Neural progenitor cell (in vitro differentiated cells): ENCODE measurements around the gene HMGN3. TPM values are rescaled to one million over a fixed set of nuclear protein-coding genes. Genes with fewer than 3 reads are reported as not detected.

ENCODE experiments used
- DNase-seq: peaks from one replicate; pipeline ENCODE4 v3.0.0-alpha.2; 2016; ENCODE audit warnings: low spot score
- H2AFZ ChIP-seq: fragments of 200-600 bp; sonication (generic); replicated peaks from 2 replicates; pipeline ENCODE4 v1.6.1; 2016; ENCODE audit warnings: antibody characterized with exemption
- H3F3A ChIP-seq: fragments of 200-600 bp; sonication (generic); 2 replicates; pipeline ENCODE4 v1.6.1; 2016; ENCODE audit warnings: antibody characterized with exemption, low read depth
- H3K27ac ChIP-seq: fragments of 200-600 bp; sonication (generic); 2 replicates; pipeline ENCODE4 v1.5.1; 2016; ENCODE audit warnings: mild to moderate bottlenecking
- H3K27me3 ChIP-seq: fragments of 200-600 bp; sonication (generic); 2 replicates; pipeline ENCODE4 v1.6.1; 2016; ENCODE audit warnings: mild to moderate bottlenecking, moderate library complexity
- H3K36me3 ChIP-seq: fragments of 200-600 bp; sonication (generic); 2 replicates; pipeline ENCODE4 v1.5.1; 2016
- H3K4me1 ChIP-seq: fragments of 200-600 bp; sonication (generic); 2 replicates; pipeline ENCODE4 v1.6.1; 2016; ENCODE audit warnings: mixed run types
- H3K4me2 ChIP-seq: fragments of 200-600 bp; sonication (generic); 2 replicates; pipeline ENCODE4 v1.6.1; 2016
- H3K4me3 ChIP-seq: fragments of 200-600 bp; sonication (generic); 2 replicates; pipeline ENCODE4 v1.5.1; 2016
- H3K79me2 ChIP-seq: fragments of 200-600 bp; sonication (generic); 2 replicates; pipeline ENCODE4 v1.6.1; 2016; ENCODE audit warnings: low read depth
- H3K9ac ChIP-seq: fragments of 200-600 bp; sonication (generic); 2 replicates; pipeline ENCODE4 v1.6.1; 2016
- H3K9me3 ChIP-seq: fragments of 200-600 bp; sonication (generic); 2 replicates; pipeline ENCODE4 v1.5.1; 2016; ENCODE audit warnings: low read depth
- H4K20me1 ChIP-seq: fragments of 200-600 bp; sonication (generic); 2 replicates; pipeline ENCODE4 v1.6.1; 2016; ENCODE audit warnings: low read depth
- H3K27ac Mint-ChIP-seq: 3 replicates; pipeline ENCODE4 v1.8.0; 2021; ENCODE audit warnings: mixed read lengths
- H3K27me3 Mint-ChIP-seq: 2 replicates; pipeline ENCODE4 v1.8.0; 2022; ENCODE audit warnings: low read depth, mild to moderate bottlenecking, inconsistent platforms, moderate library complexity, mixed read lengths; ENCODE audit not compliant: insufficient read depth
- H3K36me3 Mint-ChIP-seq: 3 replicates; pipeline ENCODE4 v1.8.0; 2021; ENCODE audit warnings: mixed read lengths
- H3K4me1 Mint-ChIP-seq: 3 replicates; pipeline ENCODE4 v1.8.0; 2021; ENCODE audit warnings: mixed read lengths
- H3K4me3 Mint-ChIP-seq: 3 replicates; pipeline ENCODE4 v1.8.0; 2021; ENCODE audit warnings: mild to moderate bottlenecking, moderate library complexity, mixed read lengths
- H3K9me3 Mint-ChIP-seq: 3 replicates; pipeline ENCODE4 v1.8.0; 2020; ENCODE audit warnings: mixed read lengths
- CTCF ChIP-seq: fragments of 200-600 bp; sonication (generic); IDR thresholded peaks from 2 replicates; pipeline ENCODE4 v1.5.1; 2017; ENCODE audit warnings: antibody characterized with exemption, mild to moderate bottlenecking
- EZH2 ChIP-seq: fragments of 200-600 bp; sonication (generic); IDR thresholded peaks from 2 replicates; pipeline ENCODE4 v1.6.1; 2017; ENCODE audit warnings: antibody characterized with exemption, mild to moderate bottlenecking, moderate library complexity
- EZH2phosphoT487 ChIP-seq: fragments of 200-600 bp; sonication (generic); IDR thresholded peaks from 2 replicates; pipeline ENCODE4 v1.6.1; 2017; ENCODE audit warnings: antibody characterized with exemption
- total RNA-seq: library from RNA; depleted of rRNA; stranded (reverse); fragments of >200 nt; gene quantifications from 2 replicates; pipeline ENCODE4 v1.2.3, GENCODE V29; 2015; ENCODE audit warnings: low replicate concordance

The HMGN3 gene
- total RNA-seq, 1 donor from 2014 or later, result 308 TPM

- TF ChIP-seq EZH2phosphoT487 (no peak), EZH2 (no peak), CTCF (no peak)
- Mint-ChIP-seq H3K27me3 (no peaks in the 10 kb centered on the region), H3K4me3 (no peak overlapping the region), H3K36me3 (peaks cover 48% of the 10 kb centered on the region), H3K4me1 (peaks cover 3% of the 10 kb centered on the region), H3K9me3 (peaks cover 22% of the 10 kb centered on the region), H3K27ac (no peak overlapping the region)
- Histone ChIP-seq H3K4me2 (no peak overlapping the region), H2AFZ (no peak overlapping the region), H3K36me3 (no peaks in the 10 kb centered on the region), H4K20me1 (peaks cover 25% of the 10 kb centered on the region), H3K79me2 (peaks cover 99% of the 10 kb centered on the region), H3K9ac (no peak overlapping the region), H3K4me3 (no peak overlapping the region), H3K4me1 (peaks cover 18% of the 10 kb centered on the region), H3F3A (peaks cover 13% of the 10 kb centered on the region), H3K27ac (no peak overlapping the region), H3K9me3 (no peaks in the 10 kb centered on the region), H3K27me3 (no peaks in the 10 kb centered on the region)
- no peak for DNase-seq
Measured at GRCh38 chr6:79225717-79226599, 8.5 kb downstream of the HMGN3 start.

GRCh38 chr6:79223611-79224404 is 10.7 kb downstream of the HMGN3 start:
- Mint-ChIP-seq H3K27ac (no peak overlapping the region), H3K9me3 (peaks cover 27% of the 10 kb centered on the region), H3K27me3 (no peaks in the 10 kb centered on the region), H3K4me1 (peaks cover 3% of the 10 kb centered on the region), H3K4me3 (no peak overlapping the region), H3K36me3 (peaks cover 49% of the 10 kb centered on the region)
- Histone ChIP-seq H3K36me3 (peaks cover 11% of the 10 kb centered on the region), H2AFZ (no peak overlapping the region), H3K4me3 (no peak overlapping the region), H3K79me2 (peaks cover 99% of the 10 kb centered on the region), H3K9me3 (peaks cover 7% of the 10 kb centered on the region), H3K27ac (no peak overlapping the region), H3K4me1 (peaks cover 30% of the 10 kb centered on the region), H4K20me1 (peaks cover 24% of the 10 kb centered on the region), H3F3A (peaks cover 25% of the 10 kb centered on the region), H3K4me2 (no peak overlapping the region), H3K9ac (no peak overlapping the region), H3K27me3 (no peaks in the 10 kb centered on the region)
- DNase-seq, result no peak
- TF ChIP-seq CTCF (no peak), EZH2 (no peak), EZH2phosphoT487 (no peak)

GRCh38 chr6:79215213-79215824 is 19.2 kb downstream of the HMGN3 start:
- peak overlapping the region; percentile 66 for H3K4me3 Mint-ChIP-seq
- H2AFZ ChIP-seq, result no peak overlapping the region
- peaks cover 40% of the 10 kb centered on the region for H4K20me1 ChIP-seq
- H3F3A ChIP-seq, result peaks cover 38% of the 10 kb centered on the region
- peaks cover 58% of the 10 kb centered on the region for H3K4me1 ChIP-seq
- peak overlapping the region; percentile 73 for H3K4me2 ChIP-seq
- TF ChIP-seq EZH2phosphoT487 (no peak), CTCF (no peak), EZH2 (no peak)
- peaks cover 13% of the 10 kb centered on the region for H3K9me3 Mint-ChIP-seq
- peaks cover 43% of the 10 kb centered on the region for H3K36me3 Mint-ChIP-seq
- H3K27me3 ChIP-seq, result no peaks in the 10 kb centered on the region
- peak overlapping the region; percentile 9 for H3K4me3 ChIP-seq
- peaks cover 2% of the 10 kb centered on the region for H3K27me3 Mint-ChIP-seq
- H3K4me1 Mint-ChIP-seq, result peaks cover 32% of the 10 kb centered on the region
- H3K36me3 ChIP-seq, result peaks cover 11% of the 10 kb centered on the region
- H3K27ac Mint-ChIP-seq, result peak overlapping the region; percentile 87
- peaks cover 7% of the 10 kb centered on the region for H3K9me3 ChIP-seq
- peak overlapping the region; percentile 85 for H3K27ac ChIP-seq
- peak; percentile 75 for DNase-seq
- peaks cover 96% of the 10 kb centered on the region for H3K79me2 ChIP-seq
- H3K9ac ChIP-seq, result no peak overlapping the region
